ENCODE measurements around the gene KIF3A. TPM values are rescaled to one million over a fixed set of nuclear protein-coding genes. Genes with fewer than 3 reads are reported as not detected.

KIF3A gene
- total RNA-seq, 1 experiment from 2014 or later, result 12.7 TPM

GRCh38 chr5:132695956-132696355 is 41.4 kb downstream of the KIF3A start:
- no peak for ATAC-seq
- Histone ChIP-seq H3K27ac (ENCODE audit: low read depth, low read length) (no peak overlapping the region), H3K9me3 (ENCODE audit: control insufficient read depth in 1 of 2, insufficient read depth in 1 of 2, low read depth in 1 of 2, low read length in 2 of 2) (no peaks in the 10 kb centered on the region), H3K36me3 (ENCODE audit: control insufficient read depth in 1 of 2, insufficient read depth in 2 of 2, low read length in 2 of 2) (peaks cover 0 to 5% of the 10 kb centered on the region in 2 experiments; a peak in 1 of 4 replicates), H3K27me3 (ENCODE audit: insufficient read depth, low read length) (no peaks in the 10 kb centered on the region), H4K20me1 (ENCODE audit: insufficient read depth) (no peaks in the 10 kb centered on the region), H3K9ac (ENCODE audit: low read length) (no peak overlapping the region), H3K4me3 (replicated peaks in 1 of 2; ENCODE audit: low read depth in 1 of 2, low read length in 2 of 2) (no peak overlapping the region), H3K79me2 (ENCODE audit: insufficient read depth, low read length) (no peaks in the 10 kb centered on the region), H3K4me2 (ENCODE audit: low read length) (no peak overlapping the region), H2AFZ (ENCODE audit: low read depth, low read length, poor library complexity, severe bottlenecking) (no peak overlapping the region), H3K9me2 (ENCODE audit: insufficient read depth) (no peaks in the 10 kb centered on the region), H3K4me1 (ENCODE audit: control insufficient read depth in 1 of 2, insufficient read depth in 2 of 2, low read length in 2 of 2) (no peaks in the 10 kb centered on the region)
- ChIA-PET RAD21 (ENCODE audit: low non-redundant PET in 1 of 2, low total read pairs in 2 of 2, uncharacterized antibody in 2 of 2, unreplicated experiment in 2 of 2) (no interaction called here), CTCF (no interaction called here), POLR2A (no interaction called here)
- no peak for DNase-seq (ENCODE audit: low read depth, low spot score)
- TF ChIP-seq, protein P1, sequence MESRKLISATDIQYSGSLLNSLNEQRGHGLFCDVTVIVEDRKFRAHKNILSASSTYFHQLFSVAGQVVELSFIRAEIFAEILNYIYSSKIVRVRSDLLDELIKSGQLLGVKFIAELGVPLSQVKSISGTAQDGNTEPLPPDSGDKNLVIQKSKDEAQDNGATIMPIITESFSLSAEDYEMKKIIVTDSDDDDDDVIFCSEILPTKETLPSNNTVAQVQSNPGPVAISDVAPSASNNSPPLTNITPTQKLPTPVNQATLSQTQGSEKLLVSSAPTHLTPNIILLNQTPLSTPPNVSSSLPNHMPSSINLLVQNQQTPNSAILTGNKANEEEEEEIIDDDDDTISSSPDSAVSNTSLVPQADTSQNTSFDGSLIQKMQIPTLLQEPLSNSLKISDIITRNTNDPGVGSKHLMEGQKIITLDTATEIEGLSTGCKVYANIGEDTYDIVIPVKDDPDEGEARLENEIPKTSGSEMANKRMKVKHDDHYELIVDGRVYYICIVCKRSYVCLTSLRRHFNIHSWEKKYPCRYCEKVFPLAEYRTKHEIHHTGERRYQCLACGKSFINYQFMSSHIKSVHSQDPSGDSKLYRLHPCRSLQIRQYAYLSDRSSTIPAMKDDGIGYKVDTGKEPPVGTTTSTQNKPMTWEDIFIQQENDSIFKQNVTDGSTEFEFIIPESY (IDR thresholded peaks at IDR 0.05; ENCODE audit: extremely low read depth, insufficient replicate concordance, low read length), result no peak
- TF ChIP-seq TCF7L2 (IDR thresholded peaks at IDR 0.05; ENCODE audit: borderline replicate concordance, extremely low read depth, insufficient read depth, insufficient read length) (no peak), REST (IDR thresholded peaks at IDR 0.05; ENCODE audit: low read depth) (no peak), EGR1 (IDR thresholded peaks at IDR 0.05; ENCODE audit: low read depth) (no peak), ZFX (IDR thresholded peaks at IDR 0.05) (no peak), ZNF274 (IDR thresholded peaks at IDR 0.05; ENCODE audit: low read depth, low read length) (no peak), ELF1 (IDR thresholded peaks at IDR 0.05; ENCODE audit: borderline replicate concordance, low read depth) (no peak), CEBPB (IDR thresholded peaks at IDR 0.05; ENCODE audit: low read depth) (no peak), POLR2A (IDR thresholded peaks at IDR 0.05; ENCODE audit: borderline replicate concordance, extremely low read depth, insufficient read depth, insufficient read length) (no peak)
- TF ChIP-seq, protein P2, sequence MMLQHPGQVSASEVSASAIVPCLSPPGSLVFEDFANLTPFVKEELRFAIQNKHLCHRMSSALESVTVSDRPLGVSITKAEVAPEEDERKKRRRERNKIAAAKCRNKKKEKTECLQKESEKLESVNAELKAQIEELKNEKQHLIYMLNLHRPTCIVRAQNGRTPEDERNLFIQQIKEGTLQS (IDR thresholded peaks at IDR 0.05), result no peak
- intact Hi-C loops (cut with micrococcal nuclease), result no loop called here
- no TSS peak for BruUV-seq (replicated peaks)
